D721Med (cell line): ENCODE measurements around the gene CENPB.
"Not testable (repeated sequence)": the region's sequence is repeated elsewhere in the genome, so short reads cannot be mapped to it uniquely, and the experiment has no call there.

ENCODE experiments used
- DNase-seq: peaks from one replicate; pipeline ENCODE4 v3.0.0; 2011; ENCODE audit warnings: low spot score; ENCODE audit not compliant: insufficient read length
- FAIRE-seq: peaks from 2 replicates; lab custom pipeline; 2011; peaks lifted over from hg19 to GRCh38; lab: Jason Lieb, UNC
- CTCF ChIP-seq: IDR thresholded peaks from 2 replicates; pipeline ENCODE4 v1.5.1; 2012; ENCODE audit warnings: mild to moderate bottlenecking, control low read depth; ENCODE audit not compliant: insufficient read depth; ENCODE audit errors: missing control alignments

CENPB gene

DNA sequence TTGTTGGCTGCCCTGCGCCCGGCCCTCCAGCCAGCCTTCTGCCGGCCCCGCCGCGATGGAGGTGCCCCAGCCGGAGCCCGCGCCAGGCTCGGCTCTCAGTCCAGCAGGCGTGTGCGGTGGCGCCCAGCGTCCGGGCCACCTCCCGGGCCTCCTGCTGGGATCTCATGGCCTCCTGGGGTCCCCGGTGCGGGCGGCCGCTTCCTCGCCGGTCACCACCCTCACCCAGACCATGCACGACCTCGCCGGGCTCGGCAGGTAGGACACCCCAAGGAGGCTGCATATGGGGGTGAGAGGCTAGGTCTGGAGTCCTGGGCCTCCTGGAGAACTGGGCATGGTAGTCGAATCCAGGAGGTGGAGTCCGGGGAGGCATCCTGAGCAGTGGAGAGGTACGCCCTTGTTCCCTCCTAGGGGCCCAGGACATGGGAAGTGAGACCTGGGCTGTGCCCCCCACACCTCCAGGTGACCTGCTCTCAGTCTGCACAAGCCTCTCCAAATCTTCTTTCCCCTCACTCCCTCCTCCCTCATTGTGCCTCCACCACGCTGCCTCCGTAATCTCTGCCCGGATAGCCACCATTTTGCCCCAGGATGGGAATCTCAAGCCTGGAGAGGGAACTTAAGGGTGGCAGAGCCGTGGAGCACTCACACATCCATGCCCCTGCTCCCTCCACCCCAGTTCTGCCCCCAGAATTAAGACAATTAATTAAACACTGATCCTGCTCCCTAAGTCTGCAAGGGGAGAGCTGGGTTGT, 10.1 kb upstream of the CENPB start:
- DNase-seq, result no peak
- FAIRE-seq, result no peak
- no peak for TF ChIP-seq CTCF

DNA sequence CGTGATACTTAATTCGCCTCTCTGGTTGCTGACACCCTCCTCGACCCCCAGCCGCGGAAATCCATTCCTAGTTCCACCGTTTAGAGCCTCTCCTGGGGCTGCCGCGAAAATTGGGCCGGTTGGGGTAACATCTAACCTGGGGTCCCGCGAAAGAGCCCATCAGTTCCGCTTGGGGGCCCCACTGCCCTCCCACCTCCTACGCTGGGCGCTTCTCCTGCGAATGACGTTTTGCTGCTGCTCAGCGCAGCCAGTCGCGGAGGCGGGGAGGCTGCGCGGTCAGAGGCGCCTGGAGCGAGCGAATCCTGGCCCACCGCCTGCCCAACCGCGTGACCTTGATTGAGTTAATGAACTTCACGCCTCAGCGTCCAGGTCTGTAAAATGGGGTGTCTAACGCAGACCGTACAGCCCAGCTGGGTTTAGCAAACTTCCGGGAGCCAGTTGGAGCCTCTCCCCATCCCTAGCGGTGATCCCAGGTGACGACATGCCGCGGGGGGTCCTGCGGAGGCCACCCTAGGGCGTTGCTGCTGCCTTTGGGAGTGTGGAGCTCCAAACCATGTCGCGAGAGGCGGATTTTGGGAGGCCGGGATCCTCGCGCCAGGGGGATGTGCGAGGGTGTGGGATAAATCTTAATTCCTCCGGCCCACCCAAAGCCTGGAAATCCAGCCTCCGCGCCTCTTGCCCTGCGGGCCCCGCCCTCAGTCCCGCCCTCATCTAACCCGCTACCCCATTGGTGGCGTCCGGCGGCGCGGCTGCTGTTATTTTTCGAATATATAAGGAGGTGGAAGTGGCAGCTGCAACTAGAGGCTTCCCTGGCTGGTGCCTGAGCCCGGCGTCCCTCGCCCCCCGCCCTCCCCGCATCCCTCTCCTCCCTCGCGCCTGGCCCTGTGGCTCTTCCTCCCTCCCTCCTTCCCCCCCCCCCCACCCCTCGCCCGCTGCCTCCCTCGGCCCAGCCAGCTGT, 9.2 kb upstream of the CENPB start, which contains the start of gene CDC25B:
CDC25B (plus strand) TSS at position 800 of the 958 bp plus-strand sequence. CDS start 222 bp downstream, outside the sequence.
- DNase-seq, result peak; percentile 58
- TF ChIP-seq CTCF, result no peak
- no peak for FAIRE-seq

DNA sequence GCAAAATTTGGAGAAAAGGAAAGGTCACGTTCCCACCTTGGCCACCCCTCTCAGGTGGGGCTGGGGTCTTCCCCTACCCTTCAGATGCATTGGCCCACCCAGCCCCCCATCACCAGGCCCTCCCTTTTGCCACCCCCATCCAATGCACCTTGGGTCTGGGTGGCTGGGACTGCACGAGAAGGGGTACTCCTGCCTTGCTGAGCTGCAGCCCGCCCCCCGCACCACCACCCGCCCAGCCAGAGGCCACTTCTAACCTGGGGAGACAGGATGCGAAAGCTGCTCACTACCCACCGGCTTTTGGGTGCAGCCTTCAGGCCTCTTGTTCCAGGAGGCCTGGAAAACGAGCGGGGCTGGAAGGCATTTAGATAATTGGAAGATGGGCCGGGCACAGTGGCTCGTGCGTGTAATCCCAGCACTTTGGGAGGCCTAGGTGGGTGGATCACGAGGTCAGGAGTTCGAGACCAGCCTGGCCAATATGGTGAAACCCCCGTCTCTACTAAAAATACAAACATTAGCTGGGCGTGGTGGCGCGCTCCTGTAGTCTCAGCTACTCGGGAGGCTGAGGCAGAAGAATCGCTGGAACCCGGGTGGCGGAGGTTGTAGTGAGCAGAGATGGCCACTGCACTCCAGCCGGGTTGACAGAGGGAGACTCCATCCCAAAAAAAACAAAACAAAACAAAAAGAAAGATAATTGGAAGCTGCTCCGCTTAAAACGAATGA, 8.3 kb upstream of the CENPB start:
- FAIRE-seq (no peak), DNase-seq (no peak)
- no peak for TF ChIP-seq CTCF

DNA sequence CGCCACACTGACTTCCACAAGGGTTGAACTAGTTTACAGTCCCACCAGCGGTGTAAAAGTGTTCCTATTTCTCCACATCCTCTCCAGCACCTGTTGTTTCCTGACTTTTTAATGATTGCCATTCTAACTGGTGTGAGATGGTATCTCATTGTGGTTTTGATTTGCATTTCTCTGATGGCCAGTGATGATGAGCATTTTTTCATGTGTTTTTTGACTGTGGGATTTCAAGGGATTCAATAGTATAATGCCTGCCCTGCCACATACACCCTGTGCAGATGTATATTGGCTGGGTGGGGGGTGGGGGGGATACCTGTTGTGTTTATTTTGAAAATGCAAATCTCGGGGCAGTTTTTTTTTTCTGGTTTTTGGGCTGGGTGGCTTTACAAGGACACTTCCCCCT, 7.6 kb upstream of the CENPB start:
- not testable (repeated sequence) for DNase-seq, FAIRE-seq

GRCh38 chr20:3789201-3789600, 2.7 kb upstream of the CENPB start:
- FAIRE-seq, DNase-seq: not testable (repeated sequence)

- FAIRE-seq (no peak), DNase-seq (no peak)
- TF ChIP-seq CTCF, result no peak
Observed at GRCh38 chr20:3788685-3789155, 2.2 kb upstream of the CENPB start.

DNA sequence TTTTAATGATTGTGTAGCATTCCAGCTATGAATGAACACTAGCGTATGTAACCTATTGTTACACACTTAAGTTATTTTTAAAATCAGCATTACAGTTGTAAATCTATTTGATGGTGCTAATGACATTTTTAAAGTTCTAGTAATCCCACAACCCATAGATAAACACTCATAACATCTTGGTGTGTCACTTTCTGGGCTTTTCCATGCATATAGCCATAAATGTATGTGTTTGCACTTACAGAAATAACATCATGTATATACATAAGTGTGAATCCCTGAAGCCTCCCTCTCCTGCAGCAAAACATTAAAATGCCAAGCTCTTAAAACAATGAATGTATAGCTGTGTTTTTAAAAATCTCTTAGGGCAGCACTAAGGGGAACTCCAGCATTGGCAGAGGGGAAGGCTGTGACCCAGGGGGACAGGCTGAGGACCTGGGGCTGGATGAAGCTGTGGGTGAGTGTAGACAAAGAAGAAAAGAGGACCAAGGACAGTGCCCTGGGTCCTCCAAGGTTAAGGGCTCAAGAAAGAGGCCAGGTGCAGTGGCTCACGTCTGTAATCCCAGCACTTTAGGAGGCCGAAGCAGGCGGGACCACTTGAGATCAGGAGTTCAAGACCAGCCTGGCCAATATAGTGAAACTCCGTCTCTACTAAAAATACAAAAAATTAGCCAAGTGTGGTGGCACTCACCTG, 929 bp upstream of the CENPB start:
- FAIRE-seq (no peak), DNase-seq (no peak)
- no peak for TF ChIP-seq CTCF
